HG02798 (cell line): Measurements from ENCODE around the gene CFAP97.
"Not testable (repeated sequence)": the region's sequence is repeated elsewhere in the genome, so short reads cannot be mapped to it uniquely, and the experiment has no call there.

ENCODE experiments used
- ATAC-seq: cut with Tn5 transposase; IDR thresholded peaks from one replicate; pipeline ENCODE4 v1.9.1; 2021; ENCODE audit warnings: mild to moderate bottlenecking; ENCODE audit not compliant: unreplicated experiment, poor library complexity

The CFAP97 gene

GRCh38 chr4:185203486-185204237, at the start of gene CFAP97:
CFAP97 (minus strand) TSS chr4:185204000; CDS start chr4:185191196, 12,804 bp downstream.
- ATAC-seq, result peak; percentile 93

- ATAC-seq, result no peak
Measured at GRCh38 chr4:185249105-185249504, 45.3 kb upstream of the CFAP97 start.

- ATAC-seq, result no peak
Measured at GRCh38 chr4:185248393-185249039, 44.7 kb upstream of the CFAP97 start.

- ATAC-seq, result no peak
Measured at GRCh38 chr4:185247151-185247550, 43.4 kb upstream of the CFAP97 start.

- no peak for ATAC-seq
Measured at GRCh38 chr4:185246453-185246852, 42.7 kb upstream of the CFAP97 start.

- ATAC-seq, result no peak
Measured at GRCh38 chr4:185244763-185245162, 41.0 kb upstream of the CFAP97 start.

GRCh38 chr4:185243879-185244278, 40.1 kb upstream of the CFAP97 start:
- no peak for ATAC-seq

GRCh38 chr4:185242749-185243533, 39.1 kb upstream of the CFAP97 start:
- ATAC-seq, result no peak

GRCh38 chr4:185240486-185240885, 36.7 kb upstream of the CFAP97 start:
- not testable (repeated sequence) for ATAC-seq

- ATAC-seq, result no peak
Measured at GRCh38 chr4:185238750-185239149, 35.0 kb upstream of the CFAP97 start.

GRCh38 chr4:185238215-185238681, 34.4 kb upstream of the CFAP97 start:
- no peak for ATAC-seq

GRCh38 chr4:185237175-185237574, 33.4 kb upstream of the CFAP97 start:
- no peak for ATAC-seq

GRCh38 chr4:185235843-185236503, 32.2 kb upstream of the CFAP97 start:
- no peak for ATAC-seq

- no peak for ATAC-seq
Measured at GRCh38 chr4:185235119-185235842, 31.5 kb upstream of the CFAP97 start.

- ATAC-seq, result no peak
Measured at GRCh38 chr4:185232370-185232769, 28.6 kb upstream of the CFAP97 start.

GRCh38 chr4:185229021-185229818, 25.4 kb upstream of the CFAP97 start:
- ATAC-seq, result no peak

- ATAC-seq, result no peak
Measured at GRCh38 chr4:185227713-185228278, 24.0 kb upstream of the CFAP97 start.

GRCh38 chr4:185227131-185227551, 23.3 kb upstream of the CFAP97 start:
- ATAC-seq, result no peak

- ATAC-seq, result no peak
Measured at GRCh38 chr4:185225940-185226339, 22.1 kb upstream of the CFAP97 start.
